A673 (cell line): ENCODE data around the gene SLC6A9. TPM values are rescaled to one million over a fixed set of nuclear protein-coding genes. Genes with fewer than 3 reads are reported as not detected.

Source experiments
- BruUV-seq: library from RNA; stranded (reverse); fragments of 400-500 nt; replicated peaks from 2 replicates; lab custom pipeline; 2021; lab: Mats Ljungman, UMichigan
- CTCF ChIA-PET: fragments of 300-600 bp; sonication (Branson Sonifier 250); formaldehyde crosslinking; loops from one replicate; lab custom pipeline; 2022; ENCODE audit warnings: antibody characterized with exemption; lab: Charles Lee
- POLR2A ChIA-PET: fragments of 300-600 bp; sonication (Branson Sonifier 250); formaldehyde crosslinking; loops from one replicate; lab custom pipeline; 2022; ENCODE audit warnings: antibody characterized with exemption; ENCODE audit not compliant: low non-redundant PET; lab: Charles Lee
- DNase-seq: peaks from one replicate; pipeline ENCODE4 v3.0.0-alpha.2; 2015; ENCODE audit warnings: low spot score
- H3K27ac ChIP-seq: fragments of 200-600 bp; sonication (generic); 2 replicates; pipeline ENCODE4 v1.5.1; 2016; ENCODE audit warnings: mixed run types, low read depth, mild to moderate bottlenecking, mixed read lengths, antibody characterized with exemption, low read length; ENCODE audit not compliant: poor library complexity, severe bottlenecking
- H3K27me3 ChIP-seq: fragments of 200-600 bp; sonication (generic); replicated peaks from 2 replicates; pipeline ENCODE4 v1.6.1; 2017; ENCODE audit warnings: mixed run types, low read depth, mild to moderate bottlenecking, mixed read lengths, antibody characterized with exemption, low read length; ENCODE audit not compliant: insufficient read depth, poor library complexity
- H3K36me3 ChIP-seq: fragments of 200-600 bp; sonication (generic); 2 replicates; pipeline ENCODE4 v1.6.1; 2016; ENCODE audit warnings: mixed run types, mild to moderate bottlenecking, mixed read lengths, antibody characterized with exemption, low read length; ENCODE audit not compliant: insufficient read depth, poor library complexity, severe bottlenecking
- H3K4me1 ChIP-seq: fragments of 200-600 bp; sonication (generic); 2 replicates; pipeline ENCODE4 v1.6.1; 2017; ENCODE audit warnings: mixed run types, mild to moderate bottlenecking, mixed read lengths, antibody characterized with exemption, low read length; ENCODE audit not compliant: insufficient read depth, poor library complexity, severe bottlenecking
- H3K4me3 ChIP-seq: fragments of 200-600 bp; sonication (generic); 2 replicates; pipeline ENCODE4 v1.5.1; 2016; ENCODE audit warnings: low read depth, mixed run types, mild to moderate bottlenecking, mixed read lengths, low read length; ENCODE audit not compliant: poor library complexity, severe bottlenecking
- H3K9me3 ChIP-seq: fragments of 200-600 bp; sonication (generic); 2 replicates; pipeline ENCODE4 v1.6.1; 2016; ENCODE audit warnings: mixed run types, low read depth, mild to moderate bottlenecking, mixed read lengths, antibody characterized with exemption, low read length; ENCODE audit not compliant: poor library complexity, severe bottlenecking
- CTCF ChIP-seq: fragments of 300-800, 200-600 bp; sonication (generic); conservative IDR thresholded peaks from 2 replicates; pipeline ENCODE4 v1.5.1; 2017; ENCODE audit warnings: low read depth, mild to moderate bottlenecking, antibody characterized with exemption, low read length, moderate library complexity, mixed read lengths
- EZH2 ChIP-seq: fragments of 200-600 bp; sonication (generic); IDR thresholded peaks from 2 replicates; pipeline ENCODE4 v1.6.1; 2017; ENCODE audit warnings: borderline replicate concordance, low read depth, mild to moderate bottlenecking, mixed read lengths, antibody characterized with exemption, low read length; ENCODE audit not compliant: poor library complexity, severe bottlenecking
- intact Hi-C: fragments of 100-400 bp; cut with micrococcal nuclease; formaldehyde crosslinking; loops from one replicate; pipeline ENCODE4 v1.10.0; 2022; ENCODE audit not compliant: unreplicated experiment
- total RNA-seq: library from RNA; stranded (reverse); gene quantifications from 2 replicates; pipeline ENCODE4 v1.2.3, GENCODE V29; 2021

Gene SLC6A9
- total RNA-seq, 1 experiment from 2014 or later, result 31.4 TPM

- Histone ChIP-seq H3K4me1 (peaks cover 15% of the 10 kb centered on the region), H3K36me3 (no peaks in the 10 kb centered on the region), H3K27me3 (no peaks in the 10 kb centered on the region), H3K9me3 (no peaks in the 10 kb centered on the region), H3K4me3 (no peak overlapping the region), H3K27ac (no peak overlapping the region)
- ChIA-PET CTCF (interaction anchor here (0.5 kb wide), 1 partner anchor 26 kb away, joined by 4 read pairs; no protein-coding TSS in a partner anchor), POLR2A (interaction anchor here (0.5 kb wide), 1 partner anchor 16 kb away, joined by 4 read pairs; no protein-coding TSS in a partner anchor)
- no peak for TF ChIP-seq EZH2
- TF ChIP-seq CTCF, result no peak
- intact Hi-C loops, result no loop called here
- BruUV-seq, result no TSS peak
- no peak for DNase-seq
Measured at GRCh38 chr1:44014365-44015104, 16.7 kb downstream of the SLC6A9 start.

- intact Hi-C loops, result no loop called here
- CTCF ChIA-PET, result no interaction called here
- no peaks in the 10 kb centered on the region for H3K9me3 ChIP-seq
- H3K27me3 ChIP-seq, result no peaks in the 10 kb centered on the region
- H3K36me3 ChIP-seq, result no peaks in the 10 kb centered on the region
- no peak overlapping the region for H3K27ac ChIP-seq
- no peak overlapping the region for H3K4me3 ChIP-seq
- TF ChIP-seq EZH2, result no peak
- no peak for TF ChIP-seq CTCF
- POLR2A ChIA-PET, result no interaction called here
- no peak for DNase-seq
- peaks cover 15% of the 10 kb centered on the region for H3K4me1 ChIP-seq
- no TSS peak for BruUV-seq
Measured at GRCh38 chr1:44013949-44014348, 17.3 kb downstream of the SLC6A9 start.

GRCh38 chr1:44012941-44013609 is 18.2 kb downstream of the SLC6A9 start:
- TF ChIP-seq CTCF (no peak), EZH2 (no peak)
- ChIA-PET POLR2A (no interaction called here), CTCF (no interaction called here)
- Histone ChIP-seq H3K36me3 (no peaks in the 10 kb centered on the region), H3K9me3 (no peaks in the 10 kb centered on the region), H3K4me1 (peaks cover 15% of the 10 kb centered on the region), H3K4me3 (no peak overlapping the region), H3K27me3 (no peaks in the 10 kb centered on the region), H3K27ac (no peak overlapping the region)
- no TSS peak for BruUV-seq
- no peak for DNase-seq
- intact Hi-C loops, result no loop called here
